PC-9 (cell line): Measurements from ENCODE around the gene APBA3.

Experiments
- EZH2 ChIP-seq: fragments of 200-600 bp; sonication (generic); IDR thresholded peaks from 2 replicates; pipeline ENCODE4 v1.8.0; 2017; ENCODE audit warnings: antibody characterized with exemption, low read depth
- TF ChIP-seq, protein P1 (sequence below): fragments of 200-600 bp; sonication (generic); conservative IDR thresholded peaks from 2 replicates; pipeline ENCODE4 v1.6.1; 2017; ENCODE audit warnings: mixed run types, antibody characterized with exemption, mild to moderate bottlenecking, moderate library complexity

GRCh38 chr19:3723110-3723488 lies 38.4 kb downstream of the APBA3 start:
- TF ChIP-seq, protein P1, sequence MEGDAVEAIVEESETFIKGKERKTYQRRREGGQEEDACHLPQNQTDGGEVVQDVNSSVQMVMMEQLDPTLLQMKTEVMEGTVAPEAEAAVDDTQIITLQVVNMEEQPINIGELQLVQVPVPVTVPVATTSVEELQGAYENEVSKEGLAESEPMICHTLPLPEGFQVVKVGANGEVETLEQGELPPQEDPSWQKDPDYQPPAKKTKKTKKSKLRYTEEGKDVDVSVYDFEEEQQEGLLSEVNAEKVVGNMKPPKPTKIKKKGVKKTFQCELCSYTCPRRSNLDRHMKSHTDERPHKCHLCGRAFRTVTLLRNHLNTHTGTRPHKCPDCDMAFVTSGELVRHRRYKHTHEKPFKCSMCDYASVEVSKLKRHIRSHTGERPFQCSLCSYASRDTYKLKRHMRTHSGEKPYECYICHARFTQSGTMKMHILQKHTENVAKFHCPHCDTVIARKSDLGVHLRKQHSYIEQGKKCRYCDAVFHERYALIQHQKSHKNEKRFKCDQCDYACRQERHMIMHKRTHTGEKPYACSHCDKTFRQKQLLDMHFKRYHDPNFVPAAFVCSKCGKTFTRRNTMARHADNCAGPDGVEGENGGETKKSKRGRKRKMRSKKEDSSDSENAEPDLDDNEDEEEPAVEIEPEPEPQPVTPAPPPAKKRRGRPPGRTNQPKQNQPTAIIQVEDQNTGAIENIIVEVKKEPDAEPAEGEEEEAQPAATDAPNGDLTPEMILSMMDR = no peak
- TF ChIP-seq EZH2 = no peak
